Neural cell (in vitro differentiated cells): ENCODE measurements around the gene NRROS.

Experiments
- CTCF ChIP-seq: fragments of 450-650 bp; IDR thresholded peaks from 2 replicates; pipeline ENCODE4 v1.5.1; 2014; ENCODE audit warnings: antibody characterized with exemption, mild to moderate bottlenecking, moderate library complexity; ENCODE audit not compliant: poor library complexity, severe bottlenecking
- EP300 ChIP-seq: fragments of 450-650 bp; conservative IDR thresholded peaks from 2 replicates; pipeline ENCODE4 v1.6.1; 2014; ENCODE audit warnings: antibody characterized with exemption, mild to moderate bottlenecking, moderate library complexity; ENCODE audit not compliant: poor library complexity, severe bottlenecking
- EZH2 ChIP-seq: fragments of 200-600, 300-800 bp; shearing (Covaris generic), sonication (generic); IDR thresholded peaks from 2 replicates; pipeline ENCODE4 v1.6.1; 2014; ENCODE audit warnings: antibody characterized with exemption, low read length, borderline replicate concordance, mild to moderate bottlenecking; ENCODE audit not compliant: insufficient read depth, poor library complexity, severe bottlenecking
- POLR2AphosphoS5 ChIP-seq: IDR thresholded peaks from 2 replicates; pipeline ENCODE4 v1.6.1; 2012
- RAD21 ChIP-seq: fragments of 450-650 bp; conservative IDR thresholded peaks from 2 replicates; pipeline ENCODE4 v1.6.1; 2014; ENCODE audit warnings: antibody characterized with exemption, mild to moderate bottlenecking, moderate library complexity
- REST ChIP-seq: IDR thresholded peaks from 2 replicates; pipeline ENCODE4 v1.6.1; 2012; ENCODE audit warnings: borderline replicate concordance
- SMC3 ChIP-seq: fragments of 450-650 bp; conservative IDR thresholded peaks from 2 replicates; pipeline ENCODE4 v1.6.1; 2014; ENCODE audit warnings: antibody characterized with exemption, mild to moderate bottlenecking, moderate library complexity; ENCODE audit not compliant: poor library complexity
- TAF1 ChIP-seq: IDR thresholded peaks from 2 replicates; pipeline ENCODE4 v1.6.1; 2012; ENCODE audit warnings: low read depth

DNA sequence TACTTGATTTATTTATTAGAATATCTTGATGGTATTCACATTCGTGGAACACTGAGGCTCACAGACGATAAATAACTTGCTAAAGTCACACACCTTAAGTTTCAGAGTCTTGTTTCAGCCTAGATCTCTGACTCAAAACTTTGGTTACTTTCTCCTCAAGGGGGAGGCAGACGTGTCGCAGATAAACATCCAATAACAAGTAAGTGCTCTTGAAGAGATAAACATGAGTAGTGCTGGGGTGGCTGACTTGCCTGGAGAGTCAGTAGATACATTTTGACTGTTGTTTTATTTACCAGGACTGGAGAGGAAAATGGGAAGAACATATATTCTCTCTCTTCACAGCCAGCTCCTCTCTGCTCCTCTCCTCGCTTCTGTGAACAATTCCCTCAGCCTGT is 39.8 kb upstream of the NRROS start:
- TF ChIP-seq CTCF: no peak
- no peak for TF ChIP-seq EP300
- TF ChIP-seq POLR2AphosphoS5: no peak
- TF ChIP-seq RAD21: no peak
- no peak for TF ChIP-seq EZH2
- no peak for TF ChIP-seq REST
- no peak for TF ChIP-seq TAF1
- TF ChIP-seq SMC3: no peak
